HFFc6 (cell line): Measurements from ENCODE around the gene ARID3A. TPM values are rescaled to one million over a fixed set of nuclear protein-coding genes. Genes with fewer than 3 reads are reported as not detected.

Source experiments
- DNase-seq: peaks from one replicate; pipeline ENCODE4 v3.0.0-alpha.2; 2018
- H3K27ac Mint-ChIP-seq: 2 replicates; pipeline ENCODE4 v1.8.0; 2020; ENCODE audit warnings: mild to moderate bottlenecking, mixed read lengths
- H3K27me3 Mint-ChIP-seq: 2 replicates; pipeline ENCODE4 v1.8.0; 2021; ENCODE audit warnings: mild to moderate bottlenecking, moderate library complexity, mixed read lengths; ENCODE audit not compliant: insufficient read depth
- H3K36me3 Mint-ChIP-seq: 2 replicates; pipeline ENCODE4 v1.8.0; 2021; ENCODE audit warnings: low read depth, mixed read lengths
- H3K4me1 Mint-ChIP-seq: 2 replicates; pipeline ENCODE4 v1.8.0; 2020; ENCODE audit warnings: low read depth, mixed read lengths
- H3K4me3 Mint-ChIP-seq: 2 replicates; pipeline ENCODE4 v1.8.0; 2020; ENCODE audit warnings: mild to moderate bottlenecking, moderate library complexity, mixed read lengths
- H3K9me3 Mint-ChIP-seq: 2 replicates; pipeline ENCODE4 v1.8.0; 2020; ENCODE audit warnings: mild to moderate bottlenecking, mixed read lengths
- total RNA-seq, 6 experiments: library from RNA; stranded (reverse); fragmentation: NEBNext Ultra II Directional; extraction: Animal tissue kit (Norgen Biotek cat#: 25700); gene quantifications; 2 replicates in 1 of 6; 3 replicates in 5 of 6; pipeline ENCODE4 v1.2.3, GENCODE V29; 2021
- TF ChIP-seq, protein P1 (sequence below): fragments of 200-600 bp; sonication (generic); IDR thresholded peaks from 2 replicates; pipeline ENCODE4 v1.5.0; 2021; ENCODE audit warnings: antibody characterized with exemption, mild to moderate bottlenecking

Gene ARID3A
- total RNA-seq, 6 experiments from 2014 or later, result 35.1 to 44.2 (median 38.4) TPM

DNA sequence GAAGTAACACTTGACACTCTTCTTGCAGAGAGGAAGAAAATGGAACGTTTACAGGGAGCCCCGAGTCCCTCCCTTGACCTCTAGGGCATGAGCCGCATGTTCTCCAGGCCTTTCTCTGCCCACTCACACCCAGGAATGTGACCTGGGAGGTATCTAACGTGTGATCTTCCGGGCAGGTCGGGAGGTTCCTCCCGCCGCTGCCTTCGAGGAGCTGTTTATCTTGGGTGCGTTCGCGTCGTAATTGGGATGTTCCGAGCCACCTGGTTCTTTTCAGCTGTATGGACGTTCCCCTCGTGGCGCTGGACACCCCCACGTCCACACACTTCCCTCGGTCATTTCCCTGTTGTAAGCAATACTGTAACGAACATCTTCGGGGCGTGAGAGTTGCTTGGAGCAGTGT, 13.6 kb downstream of the ARID3A start:
- H3K27ac Mint-ChIP-seq, result no peak overlapping the region
- no peak overlapping the region for H3K4me3 Mint-ChIP-seq
- no peaks in the 10 kb centered on the region for H3K9me3 Mint-ChIP-seq
- TF ChIP-seq, protein P1, sequence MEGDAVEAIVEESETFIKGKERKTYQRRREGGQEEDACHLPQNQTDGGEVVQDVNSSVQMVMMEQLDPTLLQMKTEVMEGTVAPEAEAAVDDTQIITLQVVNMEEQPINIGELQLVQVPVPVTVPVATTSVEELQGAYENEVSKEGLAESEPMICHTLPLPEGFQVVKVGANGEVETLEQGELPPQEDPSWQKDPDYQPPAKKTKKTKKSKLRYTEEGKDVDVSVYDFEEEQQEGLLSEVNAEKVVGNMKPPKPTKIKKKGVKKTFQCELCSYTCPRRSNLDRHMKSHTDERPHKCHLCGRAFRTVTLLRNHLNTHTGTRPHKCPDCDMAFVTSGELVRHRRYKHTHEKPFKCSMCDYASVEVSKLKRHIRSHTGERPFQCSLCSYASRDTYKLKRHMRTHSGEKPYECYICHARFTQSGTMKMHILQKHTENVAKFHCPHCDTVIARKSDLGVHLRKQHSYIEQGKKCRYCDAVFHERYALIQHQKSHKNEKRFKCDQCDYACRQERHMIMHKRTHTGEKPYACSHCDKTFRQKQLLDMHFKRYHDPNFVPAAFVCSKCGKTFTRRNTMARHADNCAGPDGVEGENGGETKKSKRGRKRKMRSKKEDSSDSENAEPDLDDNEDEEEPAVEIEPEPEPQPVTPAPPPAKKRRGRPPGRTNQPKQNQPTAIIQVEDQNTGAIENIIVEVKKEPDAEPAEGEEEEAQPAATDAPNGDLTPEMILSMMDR, result no peak
- DNase-seq, result no peak
- H3K27me3 Mint-ChIP-seq, result peaks cover 1% of the 10 kb centered on the region; the same call in 1 of the 2 replicates
- peaks cover 29% of the 10 kb centered on the region for H3K36me3 Mint-ChIP-seq
- H3K4me1 Mint-ChIP-seq, result peaks cover 16% of the 10 kb centered on the region; the same call in 1 of the 2 replicates

DNA sequence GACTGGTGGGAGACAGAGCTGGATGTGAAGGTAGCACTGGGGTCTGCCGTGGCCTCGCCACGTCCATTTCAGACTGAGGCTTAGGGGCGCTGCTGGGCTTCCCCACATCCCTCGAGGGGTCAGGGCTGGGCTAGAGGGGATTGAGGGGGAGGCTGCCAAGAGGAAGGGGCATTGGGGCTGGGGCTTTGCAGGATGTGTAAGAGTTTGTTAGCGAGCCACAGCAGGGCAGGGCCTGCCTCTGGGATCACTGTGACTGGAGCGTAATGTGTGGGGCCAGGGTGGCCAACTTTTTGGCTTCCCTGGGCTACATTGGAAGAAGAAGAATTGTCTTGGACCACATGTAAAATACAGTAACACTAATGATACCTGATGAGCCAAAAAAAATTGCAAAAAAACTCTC, 14.1 kb downstream of the ARID3A start:
- Mint-ChIP-seq H3K4me3 (no peak overlapping the region), H3K27me3 (peaks cover 1% of the 10 kb centered on the region; the same call in 1 of the 2 replicates), H3K4me1 (peaks cover 16% of the 10 kb centered on the region; the same call in 1 of the 2 replicates), H3K27ac (peak overlapping the region; percentile 51; the same call in 1 of the 2 replicates), H3K9me3 (no peaks in the 10 kb centered on the region), H3K36me3 (peaks cover 29% of the 10 kb centered on the region)
- DNase-seq, result no peak
- TF ChIP-seq, protein P1, result no peak

DNA sequence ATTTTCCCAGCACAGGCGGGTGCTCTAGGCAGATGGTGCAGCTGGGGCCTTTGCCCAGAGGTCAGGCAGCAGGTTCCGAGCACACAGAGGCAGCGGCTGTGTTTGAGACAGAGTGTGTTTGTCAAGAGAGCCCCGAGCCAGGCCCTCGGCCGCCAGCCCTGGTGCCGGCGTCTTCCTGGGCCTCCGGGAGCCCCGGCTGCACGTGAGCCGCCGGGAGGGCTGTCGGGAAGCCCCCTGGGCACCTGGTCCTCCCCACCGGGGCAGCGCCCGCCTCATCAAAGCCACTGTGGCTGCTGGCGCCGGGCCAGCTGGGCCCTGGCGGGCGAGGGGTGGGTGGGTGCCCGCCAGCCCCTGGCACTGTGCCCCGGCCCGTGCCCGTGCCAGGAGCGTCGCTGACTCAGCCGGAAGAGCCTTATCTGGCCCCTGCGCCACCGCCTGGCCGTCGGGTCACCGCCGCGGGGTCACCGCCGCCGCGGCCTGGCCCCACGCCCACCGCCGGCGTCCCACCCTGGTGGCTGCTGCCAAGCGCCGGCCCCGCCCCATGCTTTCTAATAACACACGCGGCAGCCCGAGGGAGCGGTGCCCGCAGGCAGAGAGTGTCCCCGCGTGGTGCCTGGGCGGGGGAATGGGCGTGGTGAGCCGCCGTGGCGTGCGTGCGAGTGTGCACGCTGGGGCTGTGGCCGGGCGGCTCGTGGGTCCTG, 14.9 kb downstream of the ARID3A start:
- H3K27ac Mint-ChIP-seq, result peak overlapping the region; percentile 51; the same call in 1 of the 2 replicates
- H3K4me3 Mint-ChIP-seq, result no peak overlapping the region
- DNase-seq, result no peak
- TF ChIP-seq, protein P1, result no peak
- peaks cover 1% of the 10 kb centered on the region; the same call in 1 of the 2 replicates for H3K27me3 Mint-ChIP-seq
- peaks cover 29% of the 10 kb centered on the region for H3K36me3 Mint-ChIP-seq
- peaks cover 16% of the 10 kb centered on the region; the same call in 1 of the 2 replicates for H3K4me1 Mint-ChIP-seq
- H3K9me3 Mint-ChIP-seq, result no peaks in the 10 kb centered on the region

DNA sequence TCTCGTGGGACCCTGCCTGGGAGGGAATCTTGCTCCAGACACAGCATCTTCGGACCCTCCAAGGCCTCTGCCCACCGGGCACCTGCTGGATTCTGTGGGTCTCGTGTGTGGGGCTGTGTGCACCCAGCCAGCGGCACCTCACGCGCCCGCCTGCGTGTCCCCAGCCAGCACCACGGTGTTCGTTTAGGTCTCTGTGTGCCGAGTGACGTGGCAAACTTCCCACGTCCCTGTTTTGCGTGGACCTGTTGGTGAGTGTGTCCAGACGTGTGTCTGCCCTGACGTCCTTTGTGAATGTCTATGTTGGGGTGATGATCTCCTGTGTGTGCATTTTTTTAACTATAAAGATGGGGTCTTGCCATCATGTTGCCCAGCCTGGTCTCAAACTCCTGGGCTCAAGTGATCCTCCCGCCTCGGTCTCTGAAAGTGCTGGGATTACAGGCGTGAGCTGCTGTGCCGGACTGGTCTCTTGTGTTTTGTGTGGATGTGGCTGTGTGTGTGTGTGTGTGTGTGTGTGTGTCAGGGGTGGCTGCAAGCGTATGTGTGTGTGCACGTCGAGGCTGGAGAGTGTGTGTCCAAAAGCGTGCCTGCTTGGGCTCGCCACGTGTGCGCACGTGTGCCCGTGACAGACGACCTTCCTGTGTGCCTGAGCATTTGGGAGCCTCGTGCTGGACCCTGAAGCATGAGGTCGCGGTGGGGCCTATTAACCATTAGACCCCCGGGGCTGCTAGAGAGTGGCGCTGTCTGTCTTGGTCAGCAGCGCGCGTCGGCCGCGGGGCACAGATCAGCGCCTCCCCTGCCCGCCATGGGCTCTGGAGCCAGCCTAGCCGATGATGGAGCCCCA, 15.7 kb downstream of the ARID3A start:
- TF ChIP-seq, protein P1, result no peak
- Mint-ChIP-seq H3K27ac (peak overlapping the region; percentile 16; the same call in 1 of the 2 replicates), H3K36me3 (peaks cover 29% of the 10 kb centered on the region), H3K4me1 (peaks cover 16% of the 10 kb centered on the region; the same call in 1 of the 2 replicates), H3K4me3 (peak overlapping the region; percentile 31; the same call in 1 of the 2 replicates), H3K9me3 (no peaks in the 10 kb centered on the region), H3K27me3 (peaks cover 1% of the 10 kb centered on the region; the same call in 1 of the 2 replicates)
- no peak for DNase-seq

DNA sequence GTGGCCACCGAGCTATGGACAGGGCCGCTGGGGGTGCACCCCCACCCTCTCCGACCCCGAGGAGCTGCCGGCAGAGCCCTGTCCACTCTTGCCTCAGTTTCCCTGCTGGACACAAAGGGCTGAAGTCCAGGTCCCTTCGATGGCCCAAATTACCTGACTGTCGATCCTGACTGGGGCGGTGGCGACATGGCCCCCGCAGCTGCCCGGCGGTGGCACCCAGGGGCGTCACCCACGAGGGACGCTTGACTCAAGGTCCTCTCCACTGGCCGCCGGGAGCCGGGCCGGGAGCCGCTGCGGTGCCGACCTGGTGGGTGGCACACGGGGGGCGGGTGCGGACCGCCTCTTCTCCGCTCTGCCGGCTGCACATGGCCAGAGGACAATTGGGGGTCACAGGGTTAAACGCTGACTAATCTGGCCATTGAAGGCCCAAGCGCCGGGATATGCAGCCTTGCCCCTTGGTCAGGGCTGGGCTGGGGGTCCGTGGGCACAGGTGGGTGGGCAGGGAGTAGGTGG, 16.4 kb downstream of the ARID3A start:
- Mint-ChIP-seq H3K36me3 (peaks cover 27% of the 10 kb centered on the region), H3K4me1 (peaks cover 16% of the 10 kb centered on the region; the same call in 1 of the 2 replicates), H3K9me3 (no peaks in the 10 kb centered on the region), H3K27me3 (peaks cover 1% of the 10 kb centered on the region; the same call in 1 of the 2 replicates), H3K27ac (no peak overlapping the region), H3K4me3 (no peak overlapping the region)
- TF ChIP-seq, protein P1, result no peak
- DNase-seq, result no peak
